GM21515 (cell line): Measurements from ENCODE around the gene SPEF1.

ENCODE experiments used
- ATAC-seq: cut with Tn5 transposase; IDR thresholded peaks from one replicate; pipeline ENCODE4 v1.9.1; 2021; ENCODE audit not compliant: unreplicated experiment

The SPEF1 gene

GRCh38 chr20:3767427-3768341 is 13.6 kb downstream of the SPEF1 start, which contains the start of gene ADISSP:
ADISSP (minus strand) TSS chr20:3767753; CDS start chr20:3760100, 7,653 bp downstream.
- ATAC-seq: peak; percentile 94

- ATAC-seq: no peak
Observed at GRCh38 chr20:3767110-3767426, 14.2 kb downstream of the SPEF1 start.

GRCh38 chr20:3766422-3767109 is 14.7 kb downstream of the SPEF1 start:
- no peak for ATAC-seq

- no peak for ATAC-seq
Observed at GRCh38 chr20:3765171-3765882, 15.9 kb downstream of the SPEF1 start.

DNA sequence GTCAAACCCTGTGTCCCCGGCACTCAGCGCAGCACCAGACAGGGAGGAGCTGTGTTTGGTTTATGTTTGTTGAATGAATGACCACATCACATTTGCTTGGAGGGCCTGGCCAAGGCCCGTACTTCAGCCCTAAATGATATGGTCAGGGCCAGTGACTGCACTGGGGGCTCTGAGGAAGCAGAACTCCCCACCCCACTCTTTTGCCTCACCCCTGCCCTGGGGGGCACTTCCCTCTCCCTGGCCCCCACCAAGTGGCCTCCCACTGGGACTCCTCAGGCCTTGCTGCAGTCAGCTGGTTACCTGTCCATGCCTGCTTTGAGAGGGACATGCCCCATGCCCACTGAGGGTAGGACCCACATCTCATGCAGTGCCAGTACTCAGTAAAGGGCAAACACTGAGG is 16.6 kb downstream of the SPEF1 start:
- ATAC-seq: no peak

GRCh38 chr20:3763671-3764601 is 17.3 kb downstream of the SPEF1 start:
- no peak for ATAC-seq

GRCh38 chr20:3760655-3761348 is 20.4 kb downstream of the SPEF1 start:
- no peak for ATAC-seq

DNA sequence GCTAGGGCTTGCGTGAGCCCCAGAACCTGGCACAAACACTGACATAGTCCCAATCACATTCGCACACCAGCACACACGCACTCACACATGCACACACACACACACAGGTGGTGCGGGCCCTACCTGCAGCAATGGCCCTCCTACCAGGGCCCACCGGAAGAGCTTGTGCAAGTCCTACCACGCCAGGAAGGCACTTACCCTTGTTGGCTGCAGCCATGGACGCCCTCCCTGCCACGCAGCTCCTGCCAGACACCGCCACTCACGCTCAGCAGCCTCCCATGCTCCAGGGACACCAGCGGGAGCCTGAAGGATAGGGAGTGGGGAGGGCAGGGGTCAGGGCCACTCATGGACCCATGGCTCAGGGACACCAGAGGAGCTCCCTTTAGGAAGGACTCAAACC is 21.4 kb downstream of the SPEF1 start:
- no peak for ATAC-seq

DNA sequence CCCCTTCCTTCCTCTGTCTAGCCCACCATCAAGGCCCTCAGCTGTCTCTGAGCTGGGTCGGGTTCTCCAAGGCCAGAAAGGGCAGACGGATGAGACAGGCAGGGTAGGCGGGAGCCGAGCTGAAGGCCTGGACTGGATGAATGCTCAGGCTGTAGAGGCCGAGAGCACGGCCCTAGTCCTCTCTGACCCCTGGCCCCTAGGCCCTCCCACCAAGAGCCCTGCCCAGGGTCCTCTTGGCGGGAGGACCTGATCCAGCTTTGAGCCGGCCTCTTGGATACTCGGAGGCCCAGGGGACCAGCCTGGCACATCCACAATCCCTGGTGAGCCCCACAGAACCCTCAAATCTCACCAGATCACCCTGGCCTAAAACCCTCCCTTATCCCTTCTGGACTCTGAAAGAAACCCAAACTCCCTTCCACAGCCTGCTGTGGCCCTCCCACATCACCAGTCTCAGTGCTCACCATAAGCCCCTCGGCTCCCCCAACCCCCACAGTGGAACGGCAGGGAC is 21.9 kb downstream of the SPEF1 start:
- no peak for ATAC-seq

DNA sequence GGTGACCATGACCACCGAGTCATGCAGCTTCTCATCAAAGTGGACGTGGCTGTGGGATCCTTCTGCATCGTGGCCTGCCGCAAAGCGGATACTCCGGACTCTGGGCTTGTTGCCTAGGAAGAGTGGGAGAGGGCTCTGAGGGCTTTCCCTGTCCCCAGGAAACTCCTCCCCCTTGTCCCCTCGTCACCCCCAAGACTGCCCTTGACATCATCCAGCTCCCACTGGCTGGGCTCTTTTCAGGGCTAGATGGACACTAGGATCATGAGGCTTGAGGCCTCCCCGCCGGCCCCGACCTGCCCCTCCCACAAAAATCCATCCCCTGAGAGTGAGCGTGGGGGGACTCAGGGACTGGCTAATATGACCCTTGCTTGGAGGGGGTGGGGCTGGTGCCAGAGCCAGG is 22.7 kb downstream of the SPEF1 start:
- ATAC-seq: no peak

- ATAC-seq: no peak
Observed at GRCh38 chr20:3757268-3757667, 24.0 kb downstream of the SPEF1 start.

- ATAC-seq: no peak
Observed at GRCh38 chr20:3755814-3756480, 25.3 kb downstream of the SPEF1 start.

- no peak for ATAC-seq
Observed at GRCh38 chr20:3755269-3755668, 26.0 kb downstream of the SPEF1 start.

- no peak for ATAC-seq
Observed at GRCh38 chr20:3754276-3754630, 27.0 kb downstream of the SPEF1 start.

DNA sequence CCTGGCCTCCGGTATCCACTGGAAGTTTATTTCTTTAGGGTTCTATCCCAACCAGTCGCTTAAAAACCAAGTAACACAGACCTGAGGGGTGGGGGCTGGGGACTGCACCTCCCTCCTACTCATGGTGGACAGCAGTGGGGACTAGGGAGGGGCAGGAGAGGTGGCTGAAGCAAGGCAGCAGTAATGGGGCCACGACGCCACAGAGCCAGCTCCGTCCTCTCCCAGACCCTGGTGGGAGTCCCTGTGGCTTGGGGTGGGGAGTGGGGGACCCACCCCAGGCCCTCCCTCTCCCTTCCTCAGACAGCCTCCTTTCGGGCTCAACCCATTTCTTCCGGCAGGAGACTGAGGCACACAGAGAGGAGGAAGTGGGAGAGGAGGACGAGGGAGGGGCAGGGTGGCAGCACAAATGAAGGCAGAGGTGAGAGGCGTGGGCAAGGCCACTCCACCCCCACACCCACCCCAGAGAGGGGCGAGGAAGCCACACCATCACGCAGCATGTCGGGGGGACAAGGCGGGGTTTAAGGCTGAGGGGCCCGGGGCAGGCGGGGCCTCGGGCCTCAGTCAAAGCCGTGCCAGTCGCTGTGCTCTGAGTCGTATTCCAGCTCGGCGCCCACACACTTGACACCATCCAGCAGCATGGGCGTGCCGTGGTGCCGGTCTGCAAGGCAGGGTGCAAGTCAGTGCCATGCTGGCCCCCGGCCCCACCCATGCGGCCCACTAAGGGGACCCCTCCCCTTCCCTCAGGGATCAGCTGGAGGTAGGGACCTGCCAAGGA is 27.6 kb downstream of the SPEF1 start:
- ATAC-seq: no peak

DNA sequence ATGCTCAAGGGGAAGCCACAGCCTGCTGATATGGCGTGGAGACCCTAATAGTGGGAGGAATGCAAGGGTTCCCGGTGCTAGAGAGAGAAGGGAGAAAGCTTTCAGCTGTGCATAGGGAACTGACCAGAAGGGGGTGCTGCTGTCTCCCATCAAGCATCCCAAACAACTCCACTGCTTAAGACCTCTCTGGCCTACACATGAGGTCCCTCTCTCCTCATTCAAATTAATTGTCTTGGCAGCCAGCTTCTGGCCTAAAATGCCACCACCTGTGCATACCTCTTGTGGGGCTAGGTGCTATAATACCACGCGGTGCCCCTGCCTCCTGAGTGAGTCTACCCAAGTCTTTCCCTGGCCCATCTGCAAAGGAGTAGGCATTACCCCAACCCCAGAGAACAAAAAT is 28.1 kb downstream of the SPEF1 start:
- no peak for ATAC-seq

- no peak for ATAC-seq
Observed at GRCh38 chr20:3752386-3752759, 28.9 kb downstream of the SPEF1 start.

DNA sequence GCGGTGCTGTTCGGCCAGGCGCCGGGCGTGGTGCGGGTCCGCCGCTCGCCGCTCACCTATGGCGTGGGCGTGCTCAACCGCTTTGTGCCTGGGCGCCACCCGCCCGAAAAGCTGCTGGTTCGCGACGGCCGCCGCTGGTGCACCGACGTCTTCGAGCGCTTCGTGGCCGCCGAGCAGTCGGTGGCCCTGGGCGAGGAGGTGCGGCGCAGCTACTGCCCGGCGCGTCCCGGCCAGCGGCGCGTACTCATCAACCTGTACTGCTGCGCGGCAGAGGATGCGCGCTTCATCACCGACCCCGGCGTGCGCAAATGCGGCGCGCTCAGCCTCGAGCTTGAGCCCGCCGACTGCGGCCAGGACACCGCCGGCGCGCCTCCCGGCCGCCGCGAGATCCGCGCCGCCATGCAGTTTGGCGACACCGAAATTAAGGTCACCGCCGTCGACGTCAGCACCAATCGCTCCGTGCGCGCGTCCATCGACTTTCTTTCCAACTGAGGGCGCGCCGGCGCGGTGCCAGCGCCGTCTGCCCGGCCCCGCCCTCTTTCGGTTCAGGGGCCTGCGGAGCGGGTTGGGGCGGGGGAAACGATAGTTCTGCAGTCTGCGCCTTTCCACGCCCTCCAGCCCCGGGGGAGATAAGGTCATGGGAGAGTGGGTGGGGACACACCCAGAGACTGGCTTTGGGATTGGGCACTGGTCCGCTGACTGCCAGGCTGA is 29.4 kb downstream of the SPEF1 start:
- no peak for ATAC-seq
